ENCODE measurements around the gene CMSS1.

- TF ChIP-seq CTCF (IDR thresholded peaks at IDR 0.05) (no peak), POLR2A (IDR thresholded peaks at IDR 0.05; ENCODE audit: low read depth) (no peak)
Observed at GRCh38 chr3:99978221-99978620, 160.6 kb downstream of the CMSS1 start.

Data from esophagus muscularis mucosa (tissue), 3 donors.